ENCODE results near the gene SLC35F4. TPM values are rescaled to one million over a fixed set of nuclear protein-coding genes. Genes with fewer than 3 reads are reported as not detected.

Gene SLC35F4
- total RNA-seq, 1 experiment from 2014 or later = not detected

DNA sequence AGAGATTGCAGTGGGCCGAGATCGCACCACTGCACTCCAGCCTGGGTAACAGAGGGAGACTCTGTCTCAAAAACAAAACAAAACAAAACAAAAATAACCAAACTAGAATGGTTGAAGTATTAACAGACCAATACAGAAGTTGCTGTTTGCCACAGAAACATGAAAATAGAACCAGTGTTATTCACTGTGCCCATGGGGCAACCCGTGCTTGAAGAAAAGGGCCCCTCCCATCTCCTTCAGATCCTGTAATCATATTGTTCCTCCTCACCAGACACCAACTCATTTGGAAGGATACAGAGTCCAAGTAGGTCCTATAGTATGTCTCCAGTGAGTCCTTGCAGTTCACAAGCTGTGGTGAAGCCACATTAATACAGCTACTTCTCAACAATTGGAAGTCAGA, 30.9 kb downstream of the SLC35F4 start:
- Histone ChIP-seq H4K91ac (ENCODE audit: insufficient read length, low read depth, low read length) (no peak overlapping the region), H4K5ac (ENCODE audit: insufficient read length, low read depth, low read length) (no peak overlapping the region), H3K27me3 (ENCODE audit: insufficient read depth, low read length) (no peaks in the 10 kb centered on the region), H3K4me2 (ENCODE audit: insufficient read depth, insufficient read length, low read length) (no peak overlapping the region), H3K79me2 (ENCODE audit: insufficient read depth, low read length) (no peaks in the 10 kb centered on the region; the same call in 1 of the 2 replicates), H2BK120ac (ENCODE audit: low read depth, low read length, poor library complexity, severe bottlenecking) (no peak overlapping the region), H2AFZ (ENCODE audit: low read length) (no peak overlapping the region), H3K9me3 (ENCODE audit: control insufficient read depth, low read depth, low read length) (no peaks in the 10 kb centered on the region), H2BK15ac (ENCODE audit: low read depth, low read length) (no peak overlapping the region), H3K14ac (ENCODE audit: insufficient read depth, low read length) (no peak overlapping the region), H2BK5ac (ENCODE audit: insufficient read length, low read length) (no peak overlapping the region), H2BK12ac (ENCODE audit: insufficient read length, low read depth, low read length) (no peak overlapping the region), H2BK20ac (ENCODE audit: low read depth, low read length, poor library complexity, severe bottlenecking) (no peak overlapping the region), H3K9ac (ENCODE audit: extremely low read depth, insufficient read length, low read length) (no peak overlapping the region), H2AK5ac (ENCODE audit: insufficient read length, low read length) (no peak overlapping the region), H3K23me2 (ENCODE audit: insufficient read length, low read depth, low read length, poor library complexity, severe bottlenecking) (no peaks in the 10 kb centered on the region), H3K23ac (ENCODE audit: insufficient read length, low read depth, low read length) (no peak overlapping the region), H3K56ac (ENCODE audit: insufficient read length, low read depth, low read length) (no peak overlapping the region), H3K4me1 (ENCODE audit: insufficient read depth, low read length) (0 out of 2 replicates have a peak, but pooled peaks cover 5% of the 10 kb centered on the region), H3K79me1 (ENCODE audit: insufficient read depth, low read depth, low read length, poor library complexity, severe bottlenecking) (no peaks in the 10 kb centered on the region), H3K18ac (ENCODE audit: insufficient read length, low read depth, low read length) (no peak overlapping the region), H4K8ac (replicated peaks; ENCODE audit: insufficient read length, low read depth, low read length) (no peak overlapping the region), H3K27ac (ENCODE audit: insufficient read length, low read depth, low read length) (no peak overlapping the region), H3T11ph (ENCODE audit: low read length) (no peak overlapping the region), H4K20me1 (ENCODE audit: control insufficient read depth, insufficient read depth, insufficient read length) (no peaks in the 10 kb centered on the region), H3K4ac (ENCODE audit: low read depth, low read length) (no peak overlapping the region)
- peaks cover 13 to 16% of the 10 kb centered on the region in 2 experiments for H3K4me1 Mint-ChIP-seq
- DNase-seq = no peak
- no peaks in the 10 kb centered on the region for H3K36me3 Mint-ChIP-seq (ENCODE audit: insufficient read depth in 1 of 3, low read depth in 3 of 3)
- no peaks in the 10 kb centered on the region for H3K9me3 Mint-ChIP-seq
- H3K27ac Mint-ChIP-seq = no peak overlapping the region; a peak in 2 of 7 replicates
- no peaks in the 10 kb centered on the region; the same call in 1 of the 2 replicates for H3K27me3 Mint-ChIP-seq (ENCODE audit: low read depth)
- no CpG with 5 or more reads among the region's 3 CpGs for WGBS (ENCODE audit: extremely low coverage, insufficient read length, low lambda C conversion rate)
- TF ChIP-seq, protein P1, sequence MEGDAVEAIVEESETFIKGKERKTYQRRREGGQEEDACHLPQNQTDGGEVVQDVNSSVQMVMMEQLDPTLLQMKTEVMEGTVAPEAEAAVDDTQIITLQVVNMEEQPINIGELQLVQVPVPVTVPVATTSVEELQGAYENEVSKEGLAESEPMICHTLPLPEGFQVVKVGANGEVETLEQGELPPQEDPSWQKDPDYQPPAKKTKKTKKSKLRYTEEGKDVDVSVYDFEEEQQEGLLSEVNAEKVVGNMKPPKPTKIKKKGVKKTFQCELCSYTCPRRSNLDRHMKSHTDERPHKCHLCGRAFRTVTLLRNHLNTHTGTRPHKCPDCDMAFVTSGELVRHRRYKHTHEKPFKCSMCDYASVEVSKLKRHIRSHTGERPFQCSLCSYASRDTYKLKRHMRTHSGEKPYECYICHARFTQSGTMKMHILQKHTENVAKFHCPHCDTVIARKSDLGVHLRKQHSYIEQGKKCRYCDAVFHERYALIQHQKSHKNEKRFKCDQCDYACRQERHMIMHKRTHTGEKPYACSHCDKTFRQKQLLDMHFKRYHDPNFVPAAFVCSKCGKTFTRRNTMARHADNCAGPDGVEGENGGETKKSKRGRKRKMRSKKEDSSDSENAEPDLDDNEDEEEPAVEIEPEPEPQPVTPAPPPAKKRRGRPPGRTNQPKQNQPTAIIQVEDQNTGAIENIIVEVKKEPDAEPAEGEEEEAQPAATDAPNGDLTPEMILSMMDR (conservative IDR thresholded peaks at IDR 0.05) = no peak
- H3K4me3 Mint-ChIP-seq = no peak overlapping the region
